ENCODE measurements around the gene CNFN.

Gene CNFN

GRCh38 chr19:42389899-42390298 lies at the start of gene CNFN:
CNFN (minus strand) TSS chr19:42390297; CDS start chr19:42389037, 1,260 bp downstream.
- DNase-seq (ENCODE audit: low read depth): no peak

- DNase-seq (ENCODE audit: low read depth): peak; percentile 62
Observed at GRCh38 chr19:42436006-42436405, 45.9 kb upstream of the CNFN start.

GRCh38 chr19:42435316-42435715 lies 45.2 kb upstream of the CNFN start:
- DNase-seq (ENCODE audit: low read depth): no peak

- peak; percentile 65 for DNase-seq (ENCODE audit: low read depth)
Observed at GRCh38 chr19:42433503-42434260, 43.6 kb upstream of the CNFN start.

- no peak for DNase-seq (ENCODE audit: low read depth)
Observed at GRCh38 chr19:42431486-42431885, 41.4 kb upstream of the CNFN start.

DNA sequence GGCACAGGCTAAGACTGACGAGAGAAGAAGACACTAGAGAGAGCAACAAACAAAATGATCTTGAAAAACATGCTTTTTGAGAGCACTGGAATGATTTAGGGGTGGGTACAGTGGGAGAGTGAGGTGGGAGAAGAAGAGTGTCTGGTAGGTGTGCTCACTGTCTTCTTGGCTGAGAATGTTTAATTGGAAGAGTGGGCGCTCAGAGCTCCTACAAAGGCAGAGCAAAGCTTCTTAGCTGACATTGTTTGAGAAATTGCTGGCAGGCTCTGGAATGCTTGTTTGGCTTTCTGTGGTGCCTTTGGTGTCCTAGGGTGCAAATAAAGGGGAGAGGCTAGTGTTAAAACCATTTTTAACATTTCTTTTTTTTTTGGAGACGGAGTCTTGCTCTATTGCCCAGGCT lies 38.6 kb upstream of the CNFN start:
- no peak for DNase-seq (ENCODE audit: low read depth)

GRCh38 chr19:42427313-42427712 lies 37.2 kb upstream of the CNFN start, which contains the start of gene LIPE:
LIPE (minus strand) TSS chr19:42427388; CDS start chr19:42427149, 239 bp downstream.
- no peak for DNase-seq (ENCODE audit: low read depth)

DNA sequence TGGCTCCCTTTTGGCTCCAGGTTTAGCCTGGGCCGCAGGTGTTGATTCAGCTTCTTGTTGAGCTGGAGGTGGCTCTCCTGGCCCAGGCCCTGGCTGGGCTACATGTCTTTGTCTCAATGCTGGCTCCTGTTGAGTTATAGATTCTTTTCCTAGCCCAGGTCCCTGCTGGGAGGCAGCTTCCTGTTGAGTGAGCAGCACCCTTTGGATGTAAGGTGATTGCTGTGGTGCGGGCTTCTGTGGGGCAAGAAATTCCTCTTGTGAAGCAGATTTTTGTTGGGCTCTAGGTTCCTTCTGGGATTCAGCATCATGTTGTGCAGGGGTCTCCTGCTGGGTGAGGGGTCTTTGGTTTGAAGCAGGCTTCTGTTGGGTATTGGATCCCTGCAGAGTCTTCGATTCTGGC lies 36.5 kb upstream of the CNFN start:
- DNase-seq (ENCODE audit: low read depth): no peak

- no peak for DNase-seq (ENCODE audit: low read depth)
Observed at GRCh38 chr19:42424712-42425131, 34.6 kb upstream of the CNFN start.

GRCh38 chr19:42424345-42424707 lies 34.2 kb upstream of the CNFN start:
- DNase-seq (ENCODE audit: low read depth): no peak

DNA sequence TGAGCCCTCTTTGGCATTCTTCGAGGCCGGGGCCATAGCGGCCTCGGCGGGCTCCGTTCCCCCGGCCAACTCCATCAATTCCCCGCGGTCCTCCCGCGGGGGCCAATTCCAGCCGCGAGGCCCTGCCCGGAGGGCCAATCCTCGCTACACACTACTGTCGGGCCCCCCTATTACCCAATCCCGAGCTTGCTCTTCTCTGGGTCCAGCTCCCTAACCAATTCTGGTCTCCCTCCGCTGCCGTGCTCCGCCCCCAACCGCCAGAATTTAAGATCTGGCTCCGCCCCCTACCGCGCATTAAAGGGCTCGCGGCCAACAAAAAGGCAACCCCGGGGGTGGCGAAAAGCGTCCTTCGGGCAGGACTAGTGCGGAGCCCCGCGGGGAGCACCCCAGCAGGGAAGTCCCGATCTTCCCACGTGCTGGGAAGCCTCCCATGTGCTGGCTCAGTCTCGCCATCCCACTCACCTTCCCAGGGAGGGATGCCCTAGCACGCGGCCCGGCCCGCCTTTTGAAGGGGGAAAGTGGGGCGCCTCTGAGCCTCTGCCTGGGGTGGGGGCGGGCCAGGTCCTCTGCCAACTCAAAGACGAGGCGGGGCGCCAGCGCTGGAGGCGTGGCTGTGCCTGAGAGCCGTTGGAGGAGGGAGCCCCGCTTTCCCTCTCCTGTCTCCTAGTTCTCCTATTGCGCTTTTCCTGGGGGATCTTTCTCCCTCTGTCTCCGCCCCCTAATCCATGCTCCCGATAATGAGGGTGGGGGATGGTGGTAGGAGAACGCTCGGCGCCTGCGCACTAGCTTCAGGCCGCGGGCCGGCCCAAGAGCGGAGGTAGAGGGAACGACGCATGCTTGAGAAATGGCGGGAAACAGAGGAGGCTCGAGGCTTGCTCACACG lies 33.6 kb upstream of the CNFN start:
- peak; percentile 86 for DNase-seq (ENCODE audit: low read depth)

- DNase-seq (ENCODE audit: low read depth): no peak
Observed at GRCh38 chr19:42422901-42423461, 32.9 kb upstream of the CNFN start.

GRCh38 chr19:42422092-42422900 lies 32.2 kb upstream of the CNFN start:
- DNase-seq (ENCODE audit: low read depth): no peak

DNA sequence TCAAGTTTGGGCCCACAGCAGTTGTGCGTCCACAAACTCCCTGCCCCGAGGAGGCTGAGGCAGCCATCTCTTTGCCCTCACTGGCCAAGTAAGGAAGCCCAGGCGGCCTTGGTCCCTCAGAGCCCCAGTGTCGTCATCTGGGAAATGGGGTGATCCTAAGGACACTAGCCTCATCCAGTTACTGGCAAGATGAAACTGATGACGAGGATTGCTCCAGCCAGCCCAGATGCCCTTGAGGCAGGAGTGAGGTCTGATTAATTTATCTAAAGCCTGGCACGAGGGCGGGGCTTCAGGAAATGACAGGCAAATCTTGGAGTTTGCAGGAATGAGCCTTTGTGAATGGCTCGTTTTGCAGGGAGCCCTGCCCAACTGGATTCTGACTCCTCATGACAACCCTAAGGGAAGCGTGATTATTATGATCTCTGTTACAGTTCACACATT lies 31.5 kb upstream of the CNFN start:
- DNase-seq (ENCODE audit: low read depth): no peak

- no peak for DNase-seq (ENCODE audit: low read depth)
Observed at GRCh38 chr19:42421101-42421500, 31.0 kb upstream of the CNFN start.

DNA sequence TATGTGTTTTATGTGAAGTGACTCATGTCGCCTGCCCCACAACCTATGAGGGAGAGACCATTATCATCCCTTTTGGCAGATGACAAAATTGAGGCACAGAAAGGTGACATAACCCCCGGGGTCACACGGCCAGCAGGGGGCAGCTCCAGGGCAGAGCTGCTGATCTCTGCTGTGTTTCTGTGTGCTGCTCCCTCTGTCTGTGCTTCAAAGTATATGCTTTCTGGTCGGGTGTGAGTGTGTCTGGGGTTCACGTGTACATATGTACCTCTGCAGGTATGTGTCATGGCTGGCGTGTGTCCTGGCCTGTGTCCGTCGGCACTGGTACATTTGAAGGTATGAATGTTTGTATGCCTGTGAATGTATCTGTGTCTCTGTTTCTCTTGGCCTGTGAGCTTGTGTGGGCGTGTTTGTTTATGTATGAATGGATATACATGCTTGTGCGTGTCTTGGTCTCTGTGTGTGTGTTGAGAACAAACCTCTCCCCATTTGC lies 30.0 kb upstream of the CNFN start:
- DNase-seq (ENCODE audit: low read depth): peak; percentile 36

- no peak for DNase-seq (ENCODE audit: low read depth)
Observed at GRCh38 chr19:42419309-42419708, 29.2 kb upstream of the CNFN start.

GRCh38 chr19:42412661-42413076 lies 22.6 kb upstream of the CNFN start:
- no peak for DNase-seq (ENCODE audit: low read depth)

GRCh38 chr19:42412227-42412626 lies 22.1 kb upstream of the CNFN start:
- no peak for DNase-seq (ENCODE audit: low read depth)

- no peak for DNase-seq (ENCODE audit: low read depth)
Observed at GRCh38 chr19:42411581-42412178, 21.6 kb upstream of the CNFN start.

DNA sequence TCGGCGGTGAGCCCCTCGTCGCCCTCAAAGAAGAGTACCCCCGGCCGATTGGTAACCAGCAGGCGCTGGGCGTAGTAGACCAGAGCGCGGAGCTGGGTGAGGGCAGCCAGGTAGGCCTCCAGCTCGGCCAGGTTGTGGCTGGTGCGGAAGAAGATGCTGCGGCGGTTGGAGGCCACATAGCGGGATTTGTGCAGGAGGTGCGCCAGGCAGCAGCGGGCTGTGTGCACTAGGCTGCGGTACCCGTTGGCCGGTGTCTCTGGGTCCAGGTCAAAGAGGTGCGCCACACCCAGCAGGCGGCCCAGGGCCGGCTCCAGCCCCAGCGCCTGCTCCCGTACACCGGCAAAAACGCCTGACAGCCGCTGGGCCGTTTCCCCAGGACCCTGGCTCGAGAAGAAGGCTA lies 20.3 kb upstream of the CNFN start:
- DNase-seq (ENCODE audit: low read depth): no peak

All from fibroblast of the conjunctiva (primary cell).